CD8-positive, alpha-beta memory T cell (primary cell): ENCODE data around the gene IFNAR1. TPM values are rescaled to one million over a fixed set of nuclear protein-coding genes. Genes with fewer than 3 reads are reported as not detected.
A peak's percentile ranks its signal among the peaks of the same experiment; 100 is the strongest.

Experiments
- CTCF ChIA-PET: fragments of 350-600 bp; sonication (Branson Sonifier 250); formaldehyde crosslinking; loops from one replicate; lab custom pipeline; 2021; ENCODE audit warnings: antibody characterized with exemption; lab: Charles Lee
- POLR2A ChIA-PET: fragments of 350-600 bp; sonication (Branson Sonifier 250); formaldehyde crosslinking; loops from one replicate; lab custom pipeline; 2021; ENCODE audit warnings: antibody characterized with exemption; lab: Charles Lee
- DNase-seq, 5 donors: peaks; one replicate each; pipeline versions ENCODE4 v3.0.0 to v3.0.0-alpha.2; 2020 to 2022; ENCODE audit warnings: mixed read lengths in 1 of 5
- H3K27ac ChIP-seq: one replicate; pipeline ENCODE4 v1.7.0; 2013; ENCODE audit warnings: low read depth, mild to moderate bottlenecking, low read length, moderate library complexity
- H3K27me3 ChIP-seq: 2 replicates; pipeline ENCODE4 v1.7.0; 2013; ENCODE audit warnings: low read length, mild to moderate bottlenecking; ENCODE audit not compliant: insufficient read depth, poor library complexity, severe bottlenecking
- H3K36me3 ChIP-seq: 2 replicates; pipeline ENCODE4 v1.7.0; 2013; ENCODE audit warnings: mild to moderate bottlenecking, low read length, moderate library complexity; ENCODE audit not compliant: insufficient read depth
- H3K4me1 ChIP-seq: 2 replicates; pipeline ENCODE4 v1.7.0; 2013; ENCODE audit warnings: mild to moderate bottlenecking, low read length, moderate library complexity; ENCODE audit not compliant: insufficient read depth
- H3K4me3 ChIP-seq: 2 replicates; pipeline ENCODE4 v1.7.0; 2013; ENCODE audit warnings: mild to moderate bottlenecking, low read length
- H3K9me3 ChIP-seq: 2 replicates; pipeline ENCODE4 v1.7.0; 2013; ENCODE audit warnings: mild to moderate bottlenecking, low read length
- H3K27ac Mint-ChIP-seq, 8 donors: one replicate each; pipeline ENCODE4 v1.8.0; 2020 to 2021; ENCODE audit warnings: mixed read lengths in 8 of 8, mild to moderate bottlenecking in 6 of 8, inconsistent platforms in 3 of 8, moderate library complexity in 3 of 8
- H3K27me3 Mint-ChIP-seq, 2 donors: one replicate each; pipeline ENCODE4 v1.8.0; 2020 to 2021; ENCODE audit warnings: mixed read lengths in 2 of 2, mild to moderate bottlenecking in 1 of 2, moderate library complexity in 1 of 2
- H3K36me3 Mint-ChIP-seq, 3 donors: one replicate each; pipeline ENCODE4 v1.8.0; 2020 to 2021; ENCODE audit warnings: mixed read lengths in 3 of 3, inconsistent platforms in 1 of 3, mild to moderate bottlenecking in 1 of 3
- H3K4me1 Mint-ChIP-seq, 3 donors: one replicate each; pipeline ENCODE4 v1.8.0; 2020 to 2021; ENCODE audit warnings: mixed read lengths in 3 of 3, inconsistent platforms in 1 of 3, mild to moderate bottlenecking in 1 of 3
- H3K4me3 Mint-ChIP-seq, 7 donors: one replicate each; pipeline ENCODE4 v1.8.0; 2020 to 2021; ENCODE audit warnings: mixed read lengths in 7 of 7, mild to moderate bottlenecking in 6 of 7, moderate library complexity in 4 of 7, inconsistent platforms in 2 of 7
- H3K9me3 Mint-ChIP-seq, 5 donors: one replicate each; pipeline ENCODE4 v1.8.0; 2020 to 2022; ENCODE audit warnings: mixed read lengths in 5 of 5, mild to moderate bottlenecking in 3 of 5, moderate library complexity in 2 of 5, inconsistent platforms in 1 of 5
- polyA plus RNA-seq: library from polyadenylated mRNA; unstranded; fragments of 300-500 nt; fragmentation: Illumina TruSeq; gene quantifications from one replicate; pipeline ENCODE4 v1.2.3, GENCODE V29; 2021
- total RNA-seq, 2 experiments: library from RNA; stranded (reverse); gene quantifications; one replicate each; pipeline ENCODE4 v1.2.3, GENCODE V29; 2021

Gene IFNAR1
- total and polyA plus RNA-seq, 3 experiments from 2014 or later: 31.6 to 54.6 (median 34.1) TPM

DNA sequence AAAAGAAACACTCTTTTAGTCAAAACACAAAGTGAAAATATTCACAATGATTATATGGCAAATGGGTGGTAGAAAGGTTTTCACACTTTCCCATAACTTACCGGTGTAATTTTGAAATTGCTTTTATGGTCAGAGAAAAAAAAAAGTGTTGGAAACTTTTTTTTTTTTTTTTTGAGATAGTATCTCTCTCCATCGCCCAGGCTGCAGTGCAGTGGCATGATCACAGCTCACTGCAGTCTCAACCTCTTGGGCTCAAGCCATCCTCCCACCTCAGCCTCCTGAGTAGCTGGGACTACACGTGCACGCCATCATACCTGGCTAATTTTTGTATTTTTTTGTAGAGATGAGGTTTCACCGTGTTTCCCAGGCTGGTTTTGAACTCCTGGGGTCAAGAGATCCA is 81.7 kb downstream of the IFNAR1 start:
- peak overlapping the region in 1 of 7 donors; percentile 10 for H3K4me3 Mint-ChIP-seq

More for the DNA sequence above, 81.7 kb downstream of the IFNAR1 start:
- Histone ChIP-seq H3K27ac (no peak overlapping the region), H3K27me3 (no peaks in the 10 kb centered on the region), H3K4me3 (no peak overlapping the region), H3K4me1 (peaks cover 29% of the 10 kb centered on the region), H3K36me3 (no peaks in the 10 kb centered on the region), H3K9me3 (no peaks in the 10 kb centered on the region)
- H3K9me3 Mint-ChIP-seq: no peaks in the 10 kb centered on the region
- peaks cover 0 to 2% (median 0%) of the 10 kb centered on the region in 3 donors for H3K36me3 Mint-ChIP-seq
- ChIA-PET CTCF (interaction anchor here (0.7 to 1.9 kb wide), 2 partner anchors 45 to 100 kb away, joined by 3 to 8 read pairs; no protein-coding TSS in a partner anchor), POLR2A (no interaction called here)
- peaks cover 14 to 25% of the 10 kb centered on the region in 2 donors for H3K27me3 Mint-ChIP-seq
- peak overlapping the region in 2 of 8 donors; percentile 36 to 38 for H3K27ac Mint-ChIP-seq
- H3K4me1 Mint-ChIP-seq: peaks cover 16 to 38% (median 31%) of the 10 kb centered on the region in 3 donors
- no peak for DNase-seq

Other genes with a start within 250 kb of the IFNAR1 start
- 10 to 100 TPM; 23.4 to 26.4 TPM for gene IFNAR2, start 95.0 kb upstream of the IFNAR1 start, total RNA-seq
- 85.3 TPM for gene IFNAR2, start 95.0 kb upstream of the IFNAR1 start, polyA plus RNA-seq
- 10 to 100 TPM; 23.4 to 25.3 TPM for gene IL10RB, start 58.6 kb upstream of the IFNAR1 start, total RNA-seq
- 51.4 TPM for gene IL10RB, start 58.6 kb upstream of the IFNAR1 start, polyA plus RNA-seq
- gene IFNGR2, start 78.4 kb downstream of the IFNAR1 start, total RNA-seq: 1 to 10 TPM; 2.3 to 3.1 TPM
- 3.1 TPM for gene IFNGR2, start 78.4 kb downstream of the IFNAR1 start, polyA plus RNA-seq
- 10 to 100 TPM; 29.2 to 29.4 TPM for gene TMEM50B, start 155.0 kb downstream of the IFNAR1 start, total RNA-seq
- gene TMEM50B, start 155.0 kb downstream of the IFNAR1 start, polyA plus RNA-seq: 56.2 TPM
- gene DNAJC28, start 166.7 kb downstream of the IFNAR1 start, total RNA-seq: under 1 TPM; 0.60 to 0.63 TPM
- 1.7 TPM for gene DNAJC28, start 166.7 kb downstream of the IFNAR1 start, polyA plus RNA-seq
- 100 to 1,000 TPM; 194 to 196 TPM for gene GART, start 217.1 kb downstream of the IFNAR1 start, total RNA-seq
- 50.9 TPM for gene GART, start 217.1 kb downstream of the IFNAR1 start, polyA plus RNA-seq
- 100 to 1,000 TPM; 316 to 339 TPM for gene SON, start 218.1 kb downstream of the IFNAR1 start, total RNA-seq
- 715 TPM for gene SON, start 218.1 kb downstream of the IFNAR1 start, polyA plus RNA-seq